Brain microvascular endothelial cell (primary cell): ENCODE results near the gene DERL3.

Experiments
- DNase-seq: peaks from one replicate; pipeline ENCODE4 v3.0.0-alpha.2; 2020
- H3K27ac ChIP-seq: fragments of 250-450 bp; sonication (Bioruptor Pico); 2 replicates; pipeline ENCODE4 v1.5.1; 2020; ENCODE audit warnings: mild to moderate bottlenecking, moderate library complexity
- H3K27me3 ChIP-seq: fragments of 250-450 bp; sonication (Bioruptor Pico); replicated peaks from 2 replicates; pipeline ENCODE4 v1.5.1; 2020; ENCODE audit warnings: mild to moderate bottlenecking
- H3K36me3 ChIP-seq: fragments of 250-450 bp; sonication (Bioruptor Pico); replicated peaks from 2 replicates; pipeline ENCODE4 v1.5.1; 2020; ENCODE audit warnings: mild to moderate bottlenecking
- H3K4me3 ChIP-seq: 2 replicates; pipeline ENCODE4 v1.5.1; 2011; ENCODE audit warnings: low read depth, mild to moderate bottlenecking, control low read depth, low read length, moderate library complexity
- CTCF ChIP-seq: IDR thresholded peaks from 2 replicates; pipeline ENCODE4 v1.5.1; 2011; ENCODE audit warnings: low read depth, mild to moderate bottlenecking, moderate library complexity, low read length, control low read depth, inconsistent platforms; ENCODE audit errors: missing control alignments
- in situ Hi-C: cut with HindIII; loops from 2 replicates; pipeline ENCODE4 v1.10.0; 2017; ENCODE audit warnings: low sequenced_read_pairs, low pct_ligation_motif_present

Gene DERL3

GRCh38 chr22:23812378-23812777 is 26.4 kb downstream of the DERL3 start:
- no peaks in the 10 kb centered on the region for H3K27me3 ChIP-seq
- no peak for TF ChIP-seq CTCF
- H3K27ac ChIP-seq = no peak overlapping the region
- no peak overlapping the region for H3K4me3 ChIP-seq
- DNase-seq = no peak
- in situ Hi-C loops = no loop called here
- peaks cover 20% of the 10 kb centered on the region for H3K36me3 ChIP-seq

GRCh38 chr22:23806837-23807236 is 32.0 kb downstream of the DERL3 start:
- Histone ChIP-seq H3K4me3 (no peak overlapping the region), H3K27ac (no peak overlapping the region), H3K27me3 (no peaks in the 10 kb centered on the region), H3K36me3 (peaks cover 56% of the 10 kb centered on the region)
- in situ Hi-C loops = no loop called here
- TF ChIP-seq CTCF = no peak
- DNase-seq = no peak

GRCh38 chr22:23804781-23805291 is 34.0 kb downstream of the DERL3 start:
- Histone ChIP-seq H3K36me3 (peaks cover 68% of the 10 kb centered on the region), H3K27ac (no peak overlapping the region), H3K4me3 (no peak overlapping the region), H3K27me3 (no peaks in the 10 kb centered on the region)
- DNase-seq = no peak
- in situ Hi-C loops = no loop called here
- no peak for TF ChIP-seq CTCF

- peaks cover 74% of the 10 kb centered on the region for H3K36me3 ChIP-seq
- no peak for TF ChIP-seq CTCF
These were observed 35.6 kb downstream of the DERL3 start for GRCh38 chr22:23803001-23803819.

GRCh38 chr22:23801886-23802377 is 36.9 kb downstream of the DERL3 start:
- TF ChIP-seq CTCF = no peak
- Histone ChIP-seq H3K27ac (no peak overlapping the region), H3K4me3 (no peak overlapping the region), H3K27me3 (no peaks in the 10 kb centered on the region), H3K36me3 (peaks cover 74% of the 10 kb centered on the region)
- DNase-seq = no peak
- in situ Hi-C loops = no loop called here

More at GRCh38 chr22:23803001-23803819, 35.6 kb downstream of the DERL3 start:
- in situ Hi-C loops = no loop called here
- DNase-seq = no peak
- Histone ChIP-seq H3K27ac (no peak overlapping the region), H3K27me3 (no peaks in the 10 kb centered on the region), H3K4me3 (no peak overlapping the region)
